MCF 10A (cell line): ENCODE measurements around the gene MRPL39. TPM values are rescaled to one million over a fixed set of nuclear protein-coding genes. Genes with fewer than 3 reads are reported as not detected.

ENCODE experiments used
- BruUV-seq: library from RNA; stranded (reverse); fragments of 400-500 nt; replicated peaks from 2 replicates; lab custom pipeline; 2021; lab: Mats Ljungman, UMichigan
- CTCF ChIA-PET: fragments of 300-600 bp; sonication (Branson Sonifier 250); formaldehyde crosslinking; extraction: SDS; loops from one replicate; lab custom pipeline; 2021; ENCODE audit warnings: antibody characterized with exemption, inconsistent platforms; lab: Yijun Ruan, JAX
- POLR2A ChIA-PET: fragments of 300-600, 350-650 bp; sonication (Branson Sonifier 250); formaldehyde crosslinking; extraction: SDS; loops from one replicate; lab custom pipeline; 2020; ENCODE audit warnings: antibody characterized with exemption, inconsistent platforms; lab: Yijun Ruan, JAX
- DNase-seq: peaks from one replicate; pipeline ENCODE4 v3.0.0-alpha.2; 2018; ENCODE audit not compliant: unreplicated experiment
- H3K27ac Mint-ChIP-seq: one replicate; pipeline ENCODE4 v1.8.0; 2022; ENCODE audit warnings: mild to moderate bottlenecking, low read depth, mixed read lengths; ENCODE audit not compliant: unreplicated experiment
- H3K27me3 Mint-ChIP-seq: one replicate; pipeline ENCODE4 v1.8.0; 2022; ENCODE audit warnings: mixed read lengths; ENCODE audit not compliant: insufficient read depth, unreplicated experiment
- H3K36me3 Mint-ChIP-seq: one replicate; pipeline ENCODE4 v1.8.0; 2022; ENCODE audit warnings: mild to moderate bottlenecking, moderate library complexity, mixed read lengths; ENCODE audit not compliant: insufficient read depth, unreplicated experiment
- H3K4me1 Mint-ChIP-seq: one replicate; pipeline ENCODE4 v1.8.0; 2022; ENCODE audit warnings: mixed read lengths; ENCODE audit not compliant: insufficient read depth, unreplicated experiment
- H3K4me3 Mint-ChIP-seq: one replicate; pipeline ENCODE4 v1.8.0; 2022; ENCODE audit warnings: mild to moderate bottlenecking, moderate library complexity, mixed read lengths; ENCODE audit not compliant: unreplicated experiment
- H3K9me3 Mint-ChIP-seq: one replicate; pipeline ENCODE4 v1.8.0; 2022; ENCODE audit warnings: mixed read lengths; ENCODE audit not compliant: unreplicated experiment
- intact Hi-C: fragments of 100-400 bp; cut with micrococcal nuclease; formaldehyde crosslinking; loops from 2 replicates; pipeline ENCODE4 v1.14.1; 2022
- total RNA-seq: library from RNA; stranded (reverse); gene quantifications from 2 replicates; pipeline ENCODE4 v1.2.3, GENCODE V29; 2022
- TF ChIP-seq, protein P1 (sequence below): fragments of 200-600 bp; IDR thresholded peaks from one replicate; pipeline ENCODE4 v1.8.0; 2022; ENCODE audit warnings: antibody characterized with exemption, mild to moderate bottlenecking; ENCODE audit not compliant: unreplicated experiment

The MRPL39 gene
- total RNA-seq, 1 experiment from 2014 or later = 37.1 TPM

- no peak for DNase-seq
- BruUV-seq = no TSS peak
- Mint-ChIP-seq H3K36me3 (no peaks in the 10 kb centered on the region), H3K27ac (no peak overlapping the region), H3K27me3 (no peaks in the 10 kb centered on the region), H3K4me3 (no peak overlapping the region), H3K9me3 (no peaks in the 10 kb centered on the region), H3K4me1 (no peaks in the 10 kb centered on the region)
- ChIA-PET POLR2A (no interaction called here), CTCF (interaction anchor here (2.1 kb wide), 1 partner anchor 39 kb away, joined by 7 read pairs; no protein-coding TSS in a partner anchor)
- intact Hi-C loops = no loop called here
- TF ChIP-seq, protein P1, sequence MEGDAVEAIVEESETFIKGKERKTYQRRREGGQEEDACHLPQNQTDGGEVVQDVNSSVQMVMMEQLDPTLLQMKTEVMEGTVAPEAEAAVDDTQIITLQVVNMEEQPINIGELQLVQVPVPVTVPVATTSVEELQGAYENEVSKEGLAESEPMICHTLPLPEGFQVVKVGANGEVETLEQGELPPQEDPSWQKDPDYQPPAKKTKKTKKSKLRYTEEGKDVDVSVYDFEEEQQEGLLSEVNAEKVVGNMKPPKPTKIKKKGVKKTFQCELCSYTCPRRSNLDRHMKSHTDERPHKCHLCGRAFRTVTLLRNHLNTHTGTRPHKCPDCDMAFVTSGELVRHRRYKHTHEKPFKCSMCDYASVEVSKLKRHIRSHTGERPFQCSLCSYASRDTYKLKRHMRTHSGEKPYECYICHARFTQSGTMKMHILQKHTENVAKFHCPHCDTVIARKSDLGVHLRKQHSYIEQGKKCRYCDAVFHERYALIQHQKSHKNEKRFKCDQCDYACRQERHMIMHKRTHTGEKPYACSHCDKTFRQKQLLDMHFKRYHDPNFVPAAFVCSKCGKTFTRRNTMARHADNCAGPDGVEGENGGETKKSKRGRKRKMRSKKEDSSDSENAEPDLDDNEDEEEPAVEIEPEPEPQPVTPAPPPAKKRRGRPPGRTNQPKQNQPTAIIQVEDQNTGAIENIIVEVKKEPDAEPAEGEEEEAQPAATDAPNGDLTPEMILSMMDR = no peak
Measured at GRCh38 chr21:25647647-25648046, 40.4 kb upstream of the MRPL39 start.

- Mint-ChIP-seq H3K27me3 (peaks cover under 1% of the 10 kb centered on the region), H3K36me3 (no peaks in the 10 kb centered on the region), H3K27ac (no peak overlapping the region), H3K9me3 (no peaks in the 10 kb centered on the region), H3K4me3 (no peak overlapping the region), H3K4me1 (no peaks in the 10 kb centered on the region)
- intact Hi-C loops = no loop called here
- BruUV-seq = no TSS peak
- TF ChIP-seq, protein P1 = no peak
- no peak for DNase-seq
- ChIA-PET CTCF (interaction anchor here (2.1 kb wide), 1 partner anchor 38 kb away, joined by 7 read pairs; no protein-coding TSS in a partner anchor), POLR2A (no interaction called here)
Measured at GRCh38 chr21:25646474-25646873, 39.2 kb upstream of the MRPL39 start.

DNA sequence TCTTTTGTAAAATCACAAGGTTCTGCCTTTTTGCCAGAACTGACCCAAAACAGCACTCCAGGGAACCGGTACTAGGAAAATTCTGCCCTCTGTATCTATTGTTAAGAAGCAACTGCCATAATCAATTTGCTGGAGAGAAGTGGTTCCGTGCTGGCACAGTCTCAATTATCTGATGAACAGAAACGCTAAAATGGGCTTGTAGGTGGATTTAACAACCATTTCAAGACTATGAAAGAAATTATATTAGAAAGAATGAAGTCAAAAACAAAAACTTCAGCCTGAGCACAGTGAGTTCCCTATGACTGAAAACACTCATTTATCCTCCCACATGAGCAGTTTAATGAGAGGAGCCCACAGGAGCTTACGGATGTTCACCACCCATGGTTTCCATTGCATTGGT, 36.2 kb upstream of the MRPL39 start:
- Mint-ChIP-seq H3K9me3 (no peaks in the 10 kb centered on the region), H3K36me3 (no peaks in the 10 kb centered on the region), H3K27ac (no peak overlapping the region), H3K4me1 (peaks cover 13% of the 10 kb centered on the region), H3K4me3 (no peak overlapping the region), H3K27me3 (peaks cover 24% of the 10 kb centered on the region)
- no peak for DNase-seq
- CTCF ChIA-PET = interaction anchor here (1.1 to 2.2 kb wide), 2 partner anchors 35 to 63 kb away, joined by 4 to 11 read pairs; no protein-coding TSS in a partner anchor
- no TSS peak for BruUV-seq
- intact Hi-C loops = no loop called here
- POLR2A ChIA-PET = no interaction called here
- TF ChIP-seq, protein P1 = no peak

GRCh38 chr21:25640943-25641292, 33.6 kb upstream of the MRPL39 start:
- Mint-ChIP-seq H3K36me3 (no peaks in the 10 kb centered on the region), H3K27ac (no peak overlapping the region), H3K4me3 (peak overlapping the region; percentile 67), H3K27me3 (peaks cover 31% of the 10 kb centered on the region), H3K9me3 (no peaks in the 10 kb centered on the region), H3K4me1 (peaks cover 15% of the 10 kb centered on the region)
- CTCF ChIA-PET = interaction anchor here (0.6 kb wide), 1 partner anchor 12 kb away, joined by 3 read pairs; no protein-coding TSS in a partner anchor
- TF ChIP-seq, protein P1 = no peak
- intact Hi-C loops = no loop called here
- DNase-seq = no peak
- POLR2A ChIA-PET = interaction anchor here (0.7 kb wide), 1 partner anchor 192 kb away, joined by 4 read pairs; no protein-coding TSS in a partner anchor
- no TSS peak for BruUV-seq
